HEK293 (cell line): Measurements from ENCODE around the gene HEPACAM2.

Experiments used
- CTCF ChIA-PET: fragments of 350-600 bp; formaldehyde crosslinking; extraction: SDS; loops from one replicate; lab custom pipeline; 2021; ENCODE audit warnings: antibody characterized with exemption; lab: Yijun Ruan, JAX
- POLR2A ChIA-PET: fragments of 300-600 bp; formaldehyde crosslinking; extraction: SDS; loops from one replicate; lab custom pipeline; 2020; ENCODE audit warnings: antibody characterized with exemption, inconsistent platforms; lab: Yijun Ruan, JAX
- H3K27ac ChIP-seq: fragments of 200-500 bp; sonication (Bioruptor generic); 2 replicates; pipeline ENCODE4 v1.5.1; 2014; ENCODE audit warnings: low read depth, low read length, control low read depth, inconsistent platforms; ENCODE audit errors: extremely low read depth
- H3K36me3 ChIP-seq, 2 experiments: fragments of 200-500 bp in 1 of 2; sonication (Bioruptor generic) in 1 of 2; 1 replicate in 1 of 2; 2 replicates in 1 of 2; pipeline ENCODE4 v1.5.1; 2014 to 2017; ENCODE audit warnings: inconsistent platforms in 2 of 2, low read length in 2 of 2; ENCODE audit not compliant: control insufficient read depth in 2 of 2, insufficient read depth in 1 of 2
- H3K4me1 ChIP-seq: fragments of 200-500 bp; sonication (Bioruptor generic); 2 replicates; pipeline ENCODE4 v1.5.1; 2014; ENCODE audit warnings: mild to moderate bottlenecking, low read length, inconsistent platforms; ENCODE audit not compliant: control insufficient read depth, insufficient read depth
- H3K4me3 ChIP-seq: 2 replicates; pipeline ENCODE4 v1.5.1; 2011; ENCODE audit warnings: low read depth, mild to moderate bottlenecking, control low read depth, low read length, moderate library complexity
- H3K9me3 ChIP-seq: fragments of 200-500 bp; sonication (Bioruptor generic); 2 replicates; pipeline ENCODE4 v1.5.1; 2014; ENCODE audit warnings: low read depth, low read length, inconsistent platforms; ENCODE audit not compliant: control insufficient read depth, insufficient read depth
- PBX3 ChIP-seq: sonication (generic); formaldehyde crosslinking; IDR thresholded peaks from 2 replicates; pipeline ENCODE4 v1.8.1; 2022; ENCODE audit warnings: mild to moderate bottlenecking, moderate library complexity, missing genetic modification reagents
- PRDM1 ChIP-seq: fragments of 450-650 bp; formaldehyde crosslinking; IDR thresholded peaks from 2 replicates; pipeline ENCODE4; 2016; ENCODE audit warnings: missing biosample characterization, missing genetic modification characterization
- YY2 ChIP-seq: fragments of 450-650 bp; formaldehyde crosslinking; IDR thresholded peaks from 2 replicates; pipeline ENCODE4 v1.5.1; 2016; ENCODE audit warnings: missing biosample characterization, missing genetic modification characterization
- ZBTB7A ChIP-seq: fragments of 450-650 bp; formaldehyde crosslinking; IDR thresholded peaks from 2 replicates; pipeline ENCODE4 v1.5.1; 2016; ENCODE audit warnings: low read depth, missing biosample characterization, missing genetic modification characterization
- ZNF10 ChIP-seq: fragments of 450-650 bp; formaldehyde crosslinking; IDR thresholded peaks from 2 replicates; pipeline ENCODE4 v1.5.1; 2017; ENCODE audit warnings: missing biosample characterization, missing genetic modification characterization
- ZNF121 ChIP-seq: fragments of 450-650 bp; formaldehyde crosslinking; IDR thresholded peaks from 2 replicates; pipeline ENCODE4 v1.5.1; 2016; ENCODE audit warnings: missing biosample characterization, missing genetic modification characterization
- ZNF311 ChIP-seq: fragments of 450-650 bp; formaldehyde crosslinking; IDR thresholded peaks from 2 replicates; pipeline ENCODE4 v1.5.1; 2017; ENCODE audit warnings: missing biosample characterization, missing genetic modification characterization, borderline replicate concordance
- ZNF404 ChIP-seq: fragments of 450-650 bp; formaldehyde crosslinking; IDR thresholded peaks from 2 replicates; pipeline ENCODE4 v1.5.1; 2017; ENCODE audit warnings: missing biosample characterization, missing genetic modification characterization
- ZNF518A ChIP-seq: fragments of 450-650 bp; formaldehyde crosslinking; conservative IDR thresholded peaks from 2 replicates; pipeline ENCODE4 v1.5.1; 2016; ENCODE audit warnings: low read depth, missing biosample characterization, missing genetic modification characterization
- ZNF558 ChIP-seq: fragments of 450-650 bp; formaldehyde crosslinking; IDR thresholded peaks from 2 replicates; pipeline ENCODE4 v1.5.1; 2016; ENCODE audit warnings: missing biosample characterization, missing genetic modification characterization
- ZNF580 ChIP-seq: fragments of 450-650 bp; formaldehyde crosslinking; IDR thresholded peaks from 2 replicates; pipeline ENCODE4 v1.5.1; 2016; ENCODE audit warnings: missing biosample characterization, missing genetic modification characterization
- ZNF639 ChIP-seq: fragments of 450-650 bp; formaldehyde crosslinking; IDR thresholded peaks from 2 replicates; pipeline ENCODE4 v1.5.1; 2016; ENCODE audit warnings: missing biosample characterization, missing genetic modification characterization
- ZNF792 ChIP-seq: fragments of 450-650 bp; formaldehyde crosslinking; IDR thresholded peaks from 2 replicates; pipeline ENCODE4 v1.5.1; 2016; ENCODE audit warnings: missing biosample characterization, missing genetic modification characterization
- ZSCAN5A ChIP-seq: fragments of 450-650 bp; formaldehyde crosslinking; IDR thresholded peaks from 2 replicates; pipeline ENCODE4 v1.5.1; 2016; ENCODE audit warnings: missing biosample characterization, missing genetic modification characterization

Gene HEPACAM2

GRCh38 chr7:93176992-93177580 lies 49.2 kb downstream of the HEPACAM2 start:
- Histone ChIP-seq H3K36me3 (no peaks in the 10 kb centered on the region), H3K9me3 (no peaks in the 10 kb centered on the region), H3K4me3 (no peak overlapping the region), H3K4me1 (no peaks in the 10 kb centered on the region; the same call in 1 of the 2 replicates), H3K27ac (no peak overlapping the region)
- TF ChIP-seq ZNF580 (tag by site-specific recombination) (no peak), ZNF518A (no peak), ZNF792 (tag by site-specific recombination) (no peak), ZBTB7A (tag by site-specific recombination) (no peak), ZSCAN5A (tag by site-specific recombination) (no peak), ZNF404 (tag by site-specific recombination) (no peak), ZNF558 (no peak), PRDM1 (tag by site-specific recombination) (no peak), ZNF121 (tag by site-specific recombination) (no peak), ZNF311 (no peak), ZNF639 (tag by site-specific recombination) (no peak)
- ChIA-PET CTCF (interaction anchor here (0.6 kb wide), 1 partner anchor 48 kb away, joined by 4 read pairs; no protein-coding TSS in a partner anchor), POLR2A (no interaction called here)

- CTCF ChIA-PET = interaction anchor here (1.1 to 1.3 kb wide), 2 partner anchors 21 to 57 kb away, joined by 3 read pairs; partner anchors contain the start of gene VPS50
- H3K4me3 ChIP-seq = no peak overlapping the region
- H3K9me3 ChIP-seq = no peaks in the 10 kb centered on the region
- TF ChIP-seq YY2 (tag by site-specific recombination) (no peak), ZNF10 (tag by site-specific recombination) (no peak), PBX3 (no peak)
- no peaks in the 10 kb centered on the region for H3K36me3 ChIP-seq
- POLR2A ChIA-PET = no interaction called here
- H3K27ac ChIP-seq = no peak overlapping the region
- no peaks in the 10 kb centered on the region; the same call in 1 of the 2 replicates for H3K4me1 ChIP-seq
Measured at GRCh38 chr7:93175219-93175618, 51.0 kb downstream of the HEPACAM2 start.
